Uterus (tissue), 2 donors: ENCODE measurements around the gene PCGF2.
A peak's percentile ranks its signal among the peaks of the same experiment; 100 is the strongest.

ENCODE experiments used
- CTCF ChIP-seq, 4 experiments: fragments of 200-600 bp in 2 of 4; fragments of 450-650 bp in 2 of 4; sonication (generic) in 2 of 4; IDR thresholded peaks; one replicate each; pipeline ENCODE4 v1.5.1; 2016 to 2019; ENCODE audit warnings: antibody characterized with exemption in 4 of 4, mild to moderate bottlenecking in 2 of 4, moderate library complexity in 1 of 4
- POLR2A ChIP-seq, 2 donors: fragments of 450-650 bp; IDR thresholded peaks; one replicate each; pipeline ENCODE4 v1.6.1; 2016; ENCODE audit warnings: antibody characterized with exemption in 2 of 2, mild to moderate bottlenecking in 1 of 2, moderate library complexity in 1 of 2

GRCh38 chr17:38733982-38734973 is 13.9 kb downstream of the PCGF2 start:
- no peak for TF ChIP-seq POLR2A (IDR thresholded peaks at IDR 0.05)
- TF ChIP-seq CTCF (IDR thresholded peaks at IDR 0.05): peak in 1 of 4 experiments; percentile 17
